ENCODE results near the gene NUBPL. TPM values are rescaled to one million over a fixed set of nuclear protein-coding genes. Genes with fewer than 3 reads are reported as not detected.
"Not testable (repeated sequence)": the region's sequence is repeated elsewhere in the genome, so short reads cannot be mapped to it uniquely, and the experiment has no call there.

The NUBPL gene
- total RNA-seq, 2 experiments from 2014 or later = 4.2 to 4.7 TPM

DNA sequence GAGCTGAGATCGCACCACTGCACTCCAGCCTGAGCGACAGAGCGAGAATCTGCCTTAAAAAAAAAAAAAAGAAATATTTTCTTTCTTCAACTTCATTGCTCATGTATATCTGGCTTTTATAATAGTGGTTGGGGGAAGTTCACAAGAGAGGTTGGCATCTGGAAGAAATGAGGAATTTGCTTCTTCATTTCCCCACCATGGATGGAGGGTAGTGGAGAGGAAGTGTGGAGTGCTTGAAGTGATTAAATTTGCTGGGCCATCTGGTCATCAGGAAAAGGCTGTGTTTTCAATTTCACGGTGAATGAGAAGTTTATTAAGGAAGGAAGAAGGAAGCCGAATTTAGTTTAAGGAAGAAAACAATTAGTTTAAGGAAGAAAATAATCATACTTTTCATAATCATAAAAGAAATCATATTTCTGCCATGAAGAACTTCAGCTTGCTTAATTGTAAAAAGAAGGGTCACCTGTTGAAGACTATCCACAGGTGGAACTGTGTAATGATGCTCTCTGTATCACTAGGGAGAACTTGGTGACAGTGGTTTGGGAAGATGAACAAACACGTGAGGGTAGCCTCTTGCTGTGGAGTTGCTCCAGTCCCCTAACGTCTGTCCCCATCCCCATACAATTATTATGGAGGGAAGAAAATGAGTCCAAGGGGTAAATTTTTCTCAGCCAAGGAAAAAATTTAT lies 318.6 kb downstream of the NUBPL start:
- H3K27ac Mint-ChIP-seq = no peak overlapping the region
- ChIA-PET CTCF (no interaction called here), POLR2A (no interaction called here)
- H3K36me3 Mint-ChIP-seq (ENCODE audit: low read depth) = no peaks in the 10 kb centered on the region
- H3K4me3 Mint-ChIP-seq = no peak overlapping the region
- H3K4me1 Mint-ChIP-seq = peaks cover 3% of the 10 kb centered on the region
- H3K9me3 Mint-ChIP-seq = no peaks in the 10 kb centered on the region
- DNase-seq = no peak
- H3K27me3 Mint-ChIP-seq = peaks cover 3% of the 10 kb centered on the region

DNA sequence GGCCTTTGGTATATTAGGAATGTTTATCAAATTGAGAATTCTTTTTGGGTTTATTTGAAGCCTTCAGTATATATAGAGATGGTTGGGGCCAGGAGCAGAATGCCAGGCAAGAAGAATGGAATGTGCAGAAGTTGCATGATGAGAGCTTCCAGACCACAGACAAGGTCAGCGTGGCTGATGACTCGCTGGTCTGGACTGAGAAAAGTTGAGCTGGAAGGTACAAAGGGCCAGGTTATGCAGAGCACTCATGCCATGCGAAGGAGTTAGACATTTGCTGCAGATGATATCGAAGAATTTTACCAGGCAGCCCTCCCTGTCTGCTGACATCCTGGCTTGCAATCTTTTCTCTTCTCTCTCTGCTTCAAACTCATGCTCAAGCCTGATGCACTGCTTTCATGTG lies 319.7 kb downstream of the NUBPL start:
- POLR2A ChIA-PET = no interaction called here
- H3K4me3 Mint-ChIP-seq = no peak overlapping the region
- no peaks in the 10 kb centered on the region for H3K9me3 Mint-ChIP-seq
- CTCF ChIA-PET = no interaction called here
- H3K27ac Mint-ChIP-seq = no peak overlapping the region
- peaks cover 3% of the 10 kb centered on the region for H3K27me3 Mint-ChIP-seq
- no peak for DNase-seq
- H3K36me3 Mint-ChIP-seq (ENCODE audit: low read depth) = no peaks in the 10 kb centered on the region
- peaks cover 3% of the 10 kb centered on the region for H3K4me1 Mint-ChIP-seq

DNA sequence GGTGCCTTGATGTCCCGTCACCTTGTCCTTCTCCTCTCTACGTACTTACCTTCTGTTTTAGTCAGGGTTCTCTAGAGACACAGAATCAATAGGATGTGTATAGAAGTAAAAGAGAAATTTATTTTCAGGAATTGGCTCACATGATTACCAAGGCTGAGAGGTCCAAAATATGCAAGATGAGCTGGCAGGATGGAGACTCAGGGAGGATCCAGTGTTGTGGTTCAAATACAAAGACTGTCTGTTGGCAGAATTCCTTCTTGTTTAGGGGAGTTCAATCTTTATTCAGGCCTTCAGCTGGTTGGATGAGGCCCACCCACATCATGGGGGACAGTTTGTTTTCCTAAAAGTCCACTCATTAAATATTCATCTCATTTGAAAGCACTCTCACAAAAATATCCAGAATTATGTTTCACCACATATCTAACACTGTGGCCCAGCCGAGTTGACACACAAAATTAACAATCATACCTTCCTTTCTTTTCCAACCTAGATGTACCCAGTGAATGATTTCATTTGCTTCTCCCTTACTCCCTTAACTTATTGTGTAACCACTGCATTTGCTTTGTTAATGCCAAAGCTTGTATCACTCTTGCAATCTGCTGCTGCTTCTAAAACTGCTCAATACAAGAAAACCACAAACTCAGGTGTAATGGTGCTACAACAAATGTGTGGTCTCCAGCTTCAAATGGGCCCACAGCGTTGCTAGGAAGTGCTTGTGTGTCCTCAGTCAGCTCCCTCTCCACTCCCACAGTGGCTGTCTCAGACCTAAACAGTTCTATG lies 320.5 kb downstream of the NUBPL start:
- POLR2A ChIA-PET = no interaction called here
- CTCF ChIA-PET = no interaction called here
- DNase-seq = no peak
- Mint-ChIP-seq H3K4me1 (peaks cover 3% of the 10 kb centered on the region), H3K36me3 (ENCODE audit: low read depth) (no peaks in the 10 kb centered on the region), H3K9me3 (no peaks in the 10 kb centered on the region), H3K4me3 (no peak overlapping the region), H3K27ac (no peak overlapping the region), H3K27me3 (peaks cover 3% of the 10 kb centered on the region)

DNA sequence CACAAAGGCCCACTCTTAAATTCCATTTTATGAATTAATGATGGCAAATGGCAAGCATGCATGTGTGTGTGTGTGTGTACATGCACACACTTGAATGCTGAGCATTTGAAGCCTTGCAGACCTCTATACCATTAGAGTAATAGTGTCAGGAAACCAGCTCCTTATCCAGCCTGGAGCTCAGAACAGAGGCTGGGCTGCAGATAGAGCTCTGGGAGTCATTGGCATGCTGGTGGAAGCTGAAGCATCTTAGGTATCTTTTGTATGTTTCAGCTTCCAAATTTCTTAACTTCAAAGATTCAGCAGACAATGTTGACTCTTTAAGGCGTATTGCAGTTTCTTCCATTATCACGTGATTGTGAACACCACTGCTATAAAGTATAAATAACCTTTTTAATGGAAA lies 323.0 kb downstream of the NUBPL start:
- CTCF ChIA-PET = no interaction called here
- DNase-seq = no peak
- no peaks in the 10 kb centered on the region for H3K4me1 Mint-ChIP-seq
- H3K36me3 Mint-ChIP-seq (ENCODE audit: low read depth) = no peaks in the 10 kb centered on the region
- H3K27ac Mint-ChIP-seq = no peak overlapping the region
- POLR2A ChIA-PET = no interaction called here
- peaks cover 5% of the 10 kb centered on the region for H3K27me3 Mint-ChIP-seq
- H3K9me3 Mint-ChIP-seq = no peaks in the 10 kb centered on the region
- no peak overlapping the region for H3K4me3 Mint-ChIP-seq

- H3K36me3 Mint-ChIP-seq (ENCODE audit: low read depth) = no peaks in the 10 kb centered on the region
- no peak overlapping the region for H3K4me3 Mint-ChIP-seq
- no peak overlapping the region for H3K27ac Mint-ChIP-seq
- no peak for DNase-seq
- POLR2A ChIA-PET = no interaction called here
- H3K27me3 Mint-ChIP-seq = peaks cover 5% of the 10 kb centered on the region
- CTCF ChIA-PET = no interaction called here
- H3K9me3 Mint-ChIP-seq = no peaks in the 10 kb centered on the region
- H3K4me1 Mint-ChIP-seq = no peaks in the 10 kb centered on the region
Observed at GRCh38 chr14:31884776-31885379, 323.7 kb downstream of the NUBPL start.

- CTCF ChIA-PET = no interaction called here
- Mint-ChIP-seq H3K27me3 (peaks cover 5% of the 10 kb centered on the region), H3K27ac (no peak overlapping the region), H3K4me3 (no peak overlapping the region), H3K9me3 (no peaks in the 10 kb centered on the region), H3K36me3 (ENCODE audit: low read depth) (no peaks in the 10 kb centered on the region), H3K4me1 (no peaks in the 10 kb centered on the region)
- POLR2A ChIA-PET = no interaction called here
- no peak for DNase-seq
Observed at GRCh38 chr14:31886156-31886835, 325.1 kb downstream of the NUBPL start.

GRCh38 chr14:31887929-31888580 lies 326.9 kb downstream of the NUBPL start:
- DNase-seq = no peak
- Mint-ChIP-seq H3K9me3 (no peaks in the 10 kb centered on the region), H3K4me3 (no peak overlapping the region), H3K27ac (no peak overlapping the region), H3K4me1 (no peaks in the 10 kb centered on the region), H3K27me3 (peaks cover 5% of the 10 kb centered on the region), H3K36me3 (ENCODE audit: low read depth) (no peaks in the 10 kb centered on the region)
- ChIA-PET POLR2A (no interaction called here), CTCF (interaction anchor here (0.7 kb wide), 1 partner anchor 365 kb away, joined by 3 read pairs; no protein-coding TSS in a partner anchor)

DNA sequence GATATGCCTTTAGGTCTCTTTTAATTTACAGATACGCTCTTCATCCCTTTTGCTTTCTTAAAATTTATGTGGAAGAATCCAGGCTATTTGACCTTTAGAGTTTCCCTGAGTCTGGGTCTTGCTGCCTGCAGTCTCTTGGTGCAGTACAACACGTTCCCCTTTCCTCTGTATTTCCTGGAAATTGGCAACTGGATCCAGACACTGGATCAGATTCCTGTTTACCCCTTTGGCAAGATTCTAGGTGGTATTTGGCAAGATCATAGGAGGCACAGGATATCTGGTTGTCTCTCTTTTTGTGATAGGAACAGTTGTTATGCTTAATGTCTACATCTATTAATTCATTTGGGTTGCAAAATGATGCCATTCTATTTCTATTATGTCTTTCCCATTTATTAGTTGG lies 328.1 kb downstream of the NUBPL start:
- POLR2A ChIA-PET = no interaction called here
- DNase-seq = no peak
- CTCF ChIA-PET = no interaction called here
- Mint-ChIP-seq H3K9me3 (no peaks in the 10 kb centered on the region), H3K27me3 (peaks cover 5% of the 10 kb centered on the region), H3K27ac (no peak overlapping the region), H3K4me1 (no peaks in the 10 kb centered on the region), H3K36me3 (ENCODE audit: low read depth) (no peaks in the 10 kb centered on the region), H3K4me3 (no peak overlapping the region)

DNA sequence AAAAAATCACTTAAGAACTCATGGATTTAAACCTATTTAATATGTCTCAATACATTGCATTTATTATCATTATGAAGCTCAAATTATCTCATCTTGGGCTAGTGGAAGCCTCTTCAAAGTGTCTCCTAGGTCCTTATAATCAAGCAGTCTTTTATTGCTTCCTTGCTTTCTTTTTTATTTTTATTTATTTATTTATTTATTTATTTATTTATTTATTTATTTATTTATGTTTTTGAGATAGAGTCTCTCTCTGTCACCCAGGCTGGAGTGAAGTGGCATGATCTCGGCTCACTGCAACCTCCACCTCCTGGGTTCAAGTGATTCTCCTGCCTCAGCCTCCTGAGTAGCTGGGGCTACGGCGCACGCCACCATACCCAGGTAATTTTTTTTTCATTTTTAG lies 329.0 kb downstream of the NUBPL start:
- H3K4me3 Mint-ChIP-seq; DNase-seq; POLR2A ChIA-PET; H3K27ac Mint-ChIP-seq; H3K9me3 Mint-ChIP-seq; CTCF ChIA-PET; H3K36me3 Mint-ChIP-seq (ENCODE audit: low read depth); H3K27me3 Mint-ChIP-seq; H3K4me1 Mint-ChIP-seq: not testable (repeated sequence)

DNA sequence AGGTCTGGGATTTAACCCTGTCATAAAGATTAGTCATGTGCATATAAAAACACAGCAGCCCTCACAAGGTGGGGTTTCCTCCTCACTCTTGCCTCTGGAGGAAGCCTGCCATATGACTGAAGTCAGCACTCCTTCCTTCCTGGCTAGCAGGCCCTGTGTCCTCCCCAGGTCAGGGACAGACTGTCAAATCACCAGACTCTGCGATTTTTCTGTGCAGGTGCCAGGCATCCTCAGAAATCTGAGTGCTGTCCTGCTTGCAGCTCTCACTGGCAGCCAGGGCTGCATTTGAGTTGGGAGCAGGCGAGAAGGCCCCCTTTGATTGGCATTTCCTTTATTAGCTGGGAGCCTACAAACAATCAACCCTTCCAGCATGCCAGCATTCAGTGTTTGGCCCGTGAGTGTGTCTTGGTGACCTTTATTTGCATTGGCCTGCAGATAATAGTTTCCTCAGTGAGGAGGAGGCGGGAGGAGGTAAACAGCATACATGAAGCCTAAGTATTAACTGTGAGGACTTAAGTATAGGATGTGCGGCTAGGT lies 332.1 kb downstream of the NUBPL start:
- DNase-seq = no peak
- Mint-ChIP-seq H3K9me3 (no peaks in the 10 kb centered on the region), H3K4me1 (no peaks in the 10 kb centered on the region), H3K27ac (no peak overlapping the region), H3K4me3 (no peak overlapping the region), H3K36me3 (ENCODE audit: low read depth) (no peaks in the 10 kb centered on the region), H3K27me3 (peaks cover 5% of the 10 kb centered on the region)
- ChIA-PET POLR2A (no interaction called here), CTCF (interaction anchor here (0.5 kb wide), 1 partner anchor 369 kb away, joined by 4 read pairs; no protein-coding TSS in a partner anchor)

DNA sequence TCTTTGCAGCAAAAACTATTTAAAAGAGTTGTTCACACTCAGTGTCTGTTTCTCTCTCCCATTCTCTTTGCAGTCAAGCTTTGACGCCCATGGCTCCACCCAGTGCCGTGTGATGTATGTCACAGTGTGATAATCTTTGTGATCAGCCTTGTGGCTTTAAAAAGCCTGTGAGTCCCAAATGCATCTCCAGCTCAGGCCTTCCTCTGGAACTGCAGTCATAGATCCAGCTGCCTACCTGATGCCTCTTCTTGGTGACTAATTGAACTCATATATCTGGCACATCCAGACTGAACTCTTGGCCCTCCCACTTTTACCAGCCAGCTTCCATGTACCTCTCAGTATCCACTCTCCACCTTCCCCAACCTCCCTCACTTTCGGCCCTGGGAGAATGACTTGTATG lies 333.1 kb downstream of the NUBPL start:
- Mint-ChIP-seq H3K27ac (no peak overlapping the region), H3K9me3 (no peaks in the 10 kb centered on the region), H3K36me3 (ENCODE audit: low read depth) (no peaks in the 10 kb centered on the region), H3K4me3 (no peak overlapping the region), H3K27me3 (no peaks in the 10 kb centered on the region), H3K4me1 (no peaks in the 10 kb centered on the region)
- CTCF ChIA-PET = no interaction called here
- POLR2A ChIA-PET = no interaction called here
- no peak for DNase-seq

GRCh38 chr14:31895206-31895605 lies 334.0 kb downstream of the NUBPL start:
- DNase-seq = no peak

DNA sequence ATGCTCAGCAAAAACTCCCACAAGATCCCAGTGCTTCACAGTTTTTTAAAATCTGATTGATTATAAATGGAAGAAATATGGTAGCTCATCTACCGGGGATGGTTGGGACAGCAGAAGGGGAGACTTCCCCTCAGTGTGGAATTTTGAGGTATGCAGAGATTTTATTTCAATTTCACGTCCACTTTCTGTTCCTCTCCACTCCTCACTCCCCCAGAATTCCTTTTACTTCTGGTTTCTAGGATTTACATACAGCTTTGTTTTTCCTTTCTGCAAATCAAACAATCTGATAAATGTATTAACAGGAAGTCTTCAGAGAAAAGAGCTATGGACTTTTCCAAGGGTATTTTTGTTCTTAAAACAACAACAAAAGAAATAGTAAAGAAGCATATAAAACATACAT lies 334.4 kb downstream of the NUBPL start:
- Mint-ChIP-seq H3K27me3 (no peaks in the 10 kb centered on the region), H3K9me3 (no peaks in the 10 kb centered on the region), H3K36me3 (ENCODE audit: low read depth) (no peaks in the 10 kb centered on the region), H3K27ac (no peak overlapping the region), H3K4me1 (no peaks in the 10 kb centered on the region), H3K4me3 (no peak overlapping the region)
- no peak for DNase-seq
- CTCF ChIA-PET = no interaction called here
- POLR2A ChIA-PET = no interaction called here

More at GRCh38 chr14:31895206-31895605, 334.0 kb downstream of the NUBPL start:
- CTCF ChIA-PET = no interaction called here
- Mint-ChIP-seq H3K36me3 (ENCODE audit: low read depth) (no peaks in the 10 kb centered on the region), H3K27me3 (no peaks in the 10 kb centered on the region), H3K9me3 (no peaks in the 10 kb centered on the region), H3K27ac (no peak overlapping the region), H3K4me1 (no peaks in the 10 kb centered on the region), H3K4me3 (no peak overlapping the region)
- POLR2A ChIA-PET = no interaction called here

Data from activated CD4-positive, alpha-beta memory T cell treated with anti-CD3 and anti-CD28 coated beads, Interleukin-2, amount 10 ng/mL, durations not matched to agents 7 days and 5 days (primary cell).